Activated T-helper 1 cell treated with anti-CD3 and anti-CD28 coated beads, Interleukin-12 subunit alpha, Interleukin-12 subunit beta, Interleukin-2, Interleukin-4 antibody, amounts not matched to agents 30 ng/mL and 10 ng/mL and 1 ng/mL, durations not matched to agents 14 hours and 24 hours and 36 hours (primary cell): ENCODE measurements around the gene SLCO1C1. TPM values are rescaled to one million over a fixed set of nuclear protein-coding genes. Genes with fewer than 3 reads are reported as not detected.

Experiments used
- DNase-seq: peaks from one replicate; pipeline ENCODE4 v3.0.0; 2021; ENCODE audit warnings: low spot score
- H3K27ac Mint-ChIP-seq: one replicate; pipeline ENCODE4 v1.8.0; 2021; ENCODE audit warnings: mild to moderate bottlenecking, mixed read lengths
- H3K27me3 Mint-ChIP-seq: one replicate; pipeline ENCODE4 v1.8.0; 2022; ENCODE audit warnings: mild to moderate bottlenecking, moderate library complexity, mixed read lengths; ENCODE audit not compliant: insufficient read depth
- H3K36me3 Mint-ChIP-seq: one replicate; pipeline ENCODE4 v1.8.0; 2021; ENCODE audit warnings: low read depth, mixed read lengths
- H3K4me1 Mint-ChIP-seq: one replicate; pipeline ENCODE4 v1.8.0; 2021; ENCODE audit warnings: low read depth, mixed read lengths
- H3K4me3 Mint-ChIP-seq: one replicate; pipeline ENCODE4 v1.8.0; 2021; ENCODE audit warnings: mild to moderate bottlenecking, moderate library complexity, mixed read lengths
- H3K9me3 Mint-ChIP-seq: one replicate; pipeline ENCODE4 v1.8.0; 2021; ENCODE audit warnings: mixed read lengths
- intact Hi-C: fragments of 100-400 bp; cut with micrococcal nuclease; formaldehyde crosslinking; loops from one replicate; pipeline ENCODE4 v1.15.1; 2024
- total RNA-seq: library from RNA; stranded (reverse); gene quantifications from 2 replicates; pipeline ENCODE4 v1.2.3, GENCODE V29; 2022

SLCO1C1 gene, protein sequence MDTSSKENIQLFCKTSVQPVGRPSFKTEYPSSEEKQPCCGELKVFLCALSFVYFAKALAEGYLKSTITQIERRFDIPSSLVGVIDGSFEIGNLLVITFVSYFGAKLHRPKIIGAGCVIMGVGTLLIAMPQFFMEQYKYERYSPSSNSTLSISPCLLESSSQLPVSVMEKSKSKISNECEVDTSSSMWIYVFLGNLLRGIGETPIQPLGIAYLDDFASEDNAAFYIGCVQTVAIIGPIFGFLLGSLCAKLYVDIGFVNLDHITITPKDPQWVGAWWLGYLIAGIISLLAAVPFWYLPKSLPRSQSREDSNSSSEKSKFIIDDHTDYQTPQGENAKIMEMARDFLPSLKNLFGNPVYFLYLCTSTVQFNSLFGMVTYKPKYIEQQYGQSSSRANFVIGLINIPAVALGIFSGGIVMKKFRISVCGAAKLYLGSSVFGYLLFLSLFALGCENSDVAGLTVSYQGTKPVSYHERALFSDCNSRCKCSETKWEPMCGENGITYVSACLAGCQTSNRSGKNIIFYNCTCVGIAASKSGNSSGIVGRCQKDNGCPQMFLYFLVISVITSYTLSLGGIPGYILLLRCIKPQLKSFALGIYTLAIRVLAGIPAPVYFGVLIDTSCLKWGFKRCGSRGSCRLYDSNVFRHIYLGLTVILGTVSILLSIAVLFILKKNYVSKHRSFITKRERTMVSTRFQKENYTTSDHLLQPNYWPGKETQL
- total RNA-seq = not detected in 2 replicates

- no peaks in the 10 kb centered on the region for H3K4me1 Mint-ChIP-seq
- H3K27me3 Mint-ChIP-seq = no peaks in the 10 kb centered on the region
- no peaks in the 10 kb centered on the region for H3K9me3 Mint-ChIP-seq
- H3K36me3 Mint-ChIP-seq = no peaks in the 10 kb centered on the region
- no peak for DNase-seq
- intact Hi-C loops = no loop called here
- H3K4me3 Mint-ChIP-seq = no peak within 1 kb of the TSS
- H3K27ac Mint-ChIP-seq = no peak within 1 kb of the TSS
Measured at GRCh38 chr12:20695232-20695631, at the start of gene SLCO1C1. Gene SLCO1C1 (plus strand): TSS chr12:20695332. CDS start chr12:20699577, 4,245 bp downstream.

GRCh38 chr12:20646239-20646827, 48.8 kb upstream of the SLCO1C1 start:
- no peak for DNase-seq
- Mint-ChIP-seq H3K4me3 (no peak overlapping the region), H3K4me1 (no peaks in the 10 kb centered on the region), H3K9me3 (no peaks in the 10 kb centered on the region), H3K27me3 (no peaks in the 10 kb centered on the region), H3K36me3 (no peaks in the 10 kb centered on the region), H3K27ac (no peak overlapping the region)
- intact Hi-C loops = loop anchor here (2.0 kb wide), 1 partner anchor 524 kb away; no protein-coding TSS in a partner anchor

DNA sequence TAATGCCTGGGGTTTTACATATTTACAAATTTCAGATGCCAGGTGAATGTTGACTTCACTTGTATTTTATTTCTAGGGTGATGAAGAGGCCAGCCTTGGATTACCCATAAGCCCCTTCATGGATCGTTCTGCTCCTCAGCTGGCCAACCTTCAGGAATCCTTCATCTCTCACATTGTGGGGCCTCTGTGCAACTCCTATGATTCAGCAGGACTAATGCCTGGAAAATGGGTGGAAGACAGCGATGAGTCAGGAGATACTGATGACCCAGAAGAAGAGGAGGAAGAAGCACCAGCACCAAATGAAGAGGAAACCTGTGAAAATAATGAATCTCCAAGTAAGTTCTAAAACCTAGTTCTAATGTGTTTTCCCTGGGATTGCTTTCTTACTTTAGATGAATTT, 41.3 kb upstream of the SLCO1C1 start:
- Mint-ChIP-seq H3K27ac (no peak overlapping the region), H3K4me3 (no peak overlapping the region), H3K27me3 (no peaks in the 10 kb centered on the region), H3K4me1 (no peaks in the 10 kb centered on the region), H3K36me3 (no peaks in the 10 kb centered on the region), H3K9me3 (no peaks in the 10 kb centered on the region)
- intact Hi-C loops = no loop called here
- no peak for DNase-seq

- Mint-ChIP-seq H3K9me3 (peaks cover 20% of the 10 kb centered on the region), H3K4me3 (no peak overlapping the region), H3K36me3 (no peaks in the 10 kb centered on the region), H3K27ac (no peak overlapping the region), H3K27me3 (no peaks in the 10 kb centered on the region), H3K4me1 (no peaks in the 10 kb centered on the region)
- intact Hi-C loops = no loop called here
- no peak for DNase-seq
Measured at GRCh38 chr12:20656600-20656999, 38.5 kb upstream of the SLCO1C1 start.

DNA sequence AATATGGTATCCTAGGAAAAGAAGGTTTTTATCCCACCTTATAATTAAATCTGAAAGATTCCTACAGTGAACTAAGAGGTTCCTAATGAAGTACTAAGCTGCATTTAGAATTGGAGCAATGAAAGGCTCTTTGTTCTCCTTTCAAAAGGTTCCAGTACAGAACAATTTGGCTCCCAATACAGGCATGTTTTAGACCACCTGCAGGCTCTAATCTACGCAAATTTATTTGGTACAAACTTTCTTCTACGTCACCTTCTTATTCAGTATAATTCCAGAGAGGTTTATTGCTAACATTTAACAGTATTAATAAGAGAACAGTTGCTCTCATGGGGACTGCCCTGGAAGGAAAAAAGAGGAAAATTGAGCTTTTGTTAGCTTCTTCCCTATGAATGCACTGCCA, 37.6 kb upstream of the SLCO1C1 start:
- Mint-ChIP-seq H3K27me3 (no peaks in the 10 kb centered on the region), H3K36me3 (no peaks in the 10 kb centered on the region), H3K4me1 (no peaks in the 10 kb centered on the region), H3K27ac (no peak overlapping the region), H3K9me3 (peaks cover 29% of the 10 kb centered on the region), H3K4me3 (no peak overlapping the region)
- DNase-seq = no peak
- intact Hi-C loops = no loop called here

DNA sequence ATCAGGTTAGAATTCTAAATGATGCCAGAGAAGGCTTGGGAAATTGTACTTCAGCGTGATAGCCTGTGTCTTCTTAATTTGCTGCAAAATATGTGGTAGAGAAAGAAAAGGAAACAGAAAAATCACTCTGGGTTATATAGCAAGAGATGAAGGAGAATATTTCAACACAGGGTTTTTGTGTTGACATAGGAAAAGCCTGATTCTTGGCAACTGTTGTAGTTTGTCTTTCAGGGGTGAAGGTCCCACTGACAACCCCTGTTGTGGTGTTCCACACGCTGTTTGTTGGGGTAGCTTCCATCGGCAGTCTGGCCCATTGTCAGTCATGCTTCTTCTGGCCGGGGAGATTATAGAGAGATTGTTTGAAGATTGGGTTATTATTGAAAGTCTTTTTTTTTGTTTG, 13.8 kb upstream of the SLCO1C1 start:
- intact Hi-C loops = no loop called here
- no peaks in the 10 kb centered on the region for H3K4me1 Mint-ChIP-seq
- H3K27me3 Mint-ChIP-seq = no peaks in the 10 kb centered on the region
- peaks cover 17% of the 10 kb centered on the region for H3K9me3 Mint-ChIP-seq
- no peak for DNase-seq
- H3K36me3 Mint-ChIP-seq = no peaks in the 10 kb centered on the region
- H3K4me3 Mint-ChIP-seq = no peak overlapping the region
- no peak overlapping the region for H3K27ac Mint-ChIP-seq

GRCh38 chr12:20696181-20696905, 1.2 kb downstream of the SLCO1C1 start:
- no peak overlapping the region for H3K27ac Mint-ChIP-seq

DNA sequence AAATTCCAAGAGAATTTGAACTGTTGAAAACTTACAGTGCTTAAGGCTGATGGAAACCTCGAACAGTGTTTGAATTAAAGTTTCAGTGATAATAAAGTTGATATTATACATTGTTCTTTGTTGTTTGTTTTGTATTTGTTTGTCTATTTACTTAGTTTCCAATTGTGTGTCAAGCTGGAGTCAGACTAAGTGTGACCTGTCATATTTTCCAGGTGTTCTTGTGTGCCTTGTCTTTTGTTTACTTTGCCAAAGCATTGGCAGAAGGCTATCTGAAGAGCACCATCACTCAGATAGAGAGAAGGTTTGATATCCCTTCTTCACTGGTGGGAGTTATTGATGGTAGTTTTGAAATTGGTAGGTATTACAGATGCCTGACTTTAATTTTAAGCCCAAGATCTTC, 6.0 kb downstream of the SLCO1C1 start:
- DNase-seq = no peak
- Mint-ChIP-seq H3K9me3 (no peaks in the 10 kb centered on the region), H3K27ac (no peak overlapping the region), H3K4me3 (no peak overlapping the region), H3K4me1 (no peaks in the 10 kb centered on the region), H3K36me3 (no peaks in the 10 kb centered on the region), H3K27me3 (no peaks in the 10 kb centered on the region)
- intact Hi-C loops = no loop called here

More at GRCh38 chr12:20696181-20696905, 1.2 kb downstream of the SLCO1C1 start:
- no peaks in the 10 kb centered on the region for H3K9me3 Mint-ChIP-seq
- no peaks in the 10 kb centered on the region for H3K4me1 Mint-ChIP-seq
- DNase-seq = no peak
- H3K4me3 Mint-ChIP-seq = no peak overlapping the region
- no peaks in the 10 kb centered on the region for H3K36me3 Mint-ChIP-seq
- intact Hi-C loops = no loop called here
- H3K27me3 Mint-ChIP-seq = no peaks in the 10 kb centered on the region

DNA sequence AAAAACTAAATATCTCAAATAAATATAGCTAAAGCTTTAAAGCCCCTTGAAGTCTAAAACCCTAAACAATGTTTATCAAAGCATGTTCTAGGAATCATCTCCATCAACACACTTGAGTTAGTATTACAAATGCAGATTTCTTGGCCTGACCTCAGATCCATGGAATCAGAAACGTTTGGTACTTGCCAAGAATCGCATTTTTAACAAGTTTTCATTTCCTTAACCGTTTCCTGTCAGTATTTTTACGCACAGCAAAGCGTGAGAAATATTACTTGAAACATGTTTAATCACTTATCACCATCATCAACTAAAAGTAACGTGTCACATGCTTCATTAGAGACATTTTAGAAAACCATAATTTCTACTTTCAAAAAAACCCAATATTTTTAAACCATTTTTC, 9.7 kb downstream of the SLCO1C1 start:
- Mint-ChIP-seq H3K9me3 (no peaks in the 10 kb centered on the region), H3K27me3 (no peaks in the 10 kb centered on the region), H3K4me3 (no peak overlapping the region), H3K4me1 (no peaks in the 10 kb centered on the region), H3K27ac (no peak overlapping the region), H3K36me3 (no peaks in the 10 kb centered on the region)
- intact Hi-C loops = no loop called here
- DNase-seq = no peak

DNA sequence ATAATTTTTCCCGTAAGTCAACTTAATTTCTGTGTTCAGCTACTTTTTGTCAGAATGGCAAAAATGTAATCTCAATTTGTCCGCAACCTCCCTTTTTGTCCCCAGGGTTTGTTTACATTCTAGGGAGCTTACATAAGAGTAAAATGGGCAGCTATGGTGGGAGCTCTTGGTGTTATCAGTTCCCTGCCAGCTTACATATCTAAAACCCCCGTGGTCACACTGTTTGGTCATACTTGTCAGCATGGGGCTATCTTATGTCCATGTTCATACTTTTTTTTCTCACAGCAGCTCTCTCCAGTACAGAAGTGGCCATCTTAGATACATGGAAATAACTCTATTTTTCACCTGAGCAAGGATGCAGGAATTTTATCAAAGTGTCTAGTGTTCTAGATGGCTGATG, 16.7 kb downstream of the SLCO1C1 start:
- Mint-ChIP-seq H3K27ac (no peak overlapping the region), H3K4me3 (no peak overlapping the region), H3K9me3 (no peaks in the 10 kb centered on the region), H3K36me3 (no peaks in the 10 kb centered on the region), H3K27me3 (no peaks in the 10 kb centered on the region), H3K4me1 (no peaks in the 10 kb centered on the region)
- intact Hi-C loops = no loop called here
- DNase-seq = no peak

GRCh38 chr12:20716037-20716436, 20.9 kb downstream of the SLCO1C1 start:
- Mint-ChIP-seq H3K4me3 (no peak overlapping the region), H3K27me3 (no peaks in the 10 kb centered on the region), H3K4me1 (no peaks in the 10 kb centered on the region), H3K27ac (no peak overlapping the region), H3K36me3 (no peaks in the 10 kb centered on the region), H3K9me3 (no peaks in the 10 kb centered on the region)
- intact Hi-C loops = no loop called here
- DNase-seq = no peak

DNA sequence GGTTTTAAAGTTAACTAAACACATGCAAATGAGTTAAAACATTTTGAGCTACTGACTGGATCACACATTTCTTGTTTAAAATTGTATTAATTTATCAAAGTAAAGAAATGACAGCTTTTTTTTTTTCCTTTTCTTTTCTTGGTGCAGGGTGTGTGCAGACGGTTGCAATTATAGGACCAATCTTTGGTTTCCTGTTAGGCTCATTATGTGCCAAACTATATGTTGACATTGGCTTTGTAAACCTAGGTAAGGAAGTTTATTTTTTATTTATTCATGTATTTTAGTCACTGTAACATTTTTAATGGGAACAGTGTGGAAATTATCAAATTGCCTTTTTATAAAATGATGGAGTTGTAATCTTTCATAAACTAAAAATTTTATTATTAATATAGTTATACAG, 21.9 kb downstream of the SLCO1C1 start:
- Mint-ChIP-seq H3K9me3 (no peaks in the 10 kb centered on the region), H3K4me3 (no peak overlapping the region), H3K27ac (no peak overlapping the region), H3K4me1 (no peaks in the 10 kb centered on the region), H3K36me3 (no peaks in the 10 kb centered on the region), H3K27me3 (no peaks in the 10 kb centered on the region)
- intact Hi-C loops = no loop called here
- DNase-seq = no peak

DNA sequence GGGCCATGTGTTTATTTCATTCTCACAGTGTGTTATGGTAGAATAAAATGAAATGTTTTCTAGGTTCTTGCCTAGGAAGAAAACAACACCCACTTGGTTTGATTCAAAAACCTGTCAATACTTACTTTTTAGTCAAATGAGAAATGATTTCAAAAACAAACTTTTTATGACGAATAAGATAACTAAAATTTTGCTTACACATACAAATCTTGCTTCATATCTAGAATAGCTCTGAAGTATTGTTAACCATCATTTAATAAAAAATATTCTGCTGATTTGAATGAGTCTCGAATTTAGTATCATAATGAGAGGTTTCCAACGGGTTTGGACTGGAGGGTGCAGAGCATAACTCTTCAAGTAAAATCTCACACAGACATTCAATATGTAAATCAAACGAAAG, 23.2 kb downstream of the SLCO1C1 start:
- Mint-ChIP-seq H3K9me3 (no peaks in the 10 kb centered on the region), H3K4me3 (no peak overlapping the region), H3K36me3 (no peaks in the 10 kb centered on the region), H3K27me3 (no peaks in the 10 kb centered on the region), H3K27ac (no peak overlapping the region), H3K4me1 (no peaks in the 10 kb centered on the region)
- no peak for DNase-seq
- intact Hi-C loops = no loop called here
